ENCODE results near the gene TMEM117. TPM values are rescaled to one million over a fixed set of nuclear protein-coding genes. Genes with fewer than 3 reads are reported as not detected.

TMEM117 gene
- total and polyA plus RNA-seq, 10 of the 15 experiments (the other 5 are each of a cell fraction or from before 2014, with no cell fraction given): 3.1 to 8.2 (median 6.1) TPM

DNA sequence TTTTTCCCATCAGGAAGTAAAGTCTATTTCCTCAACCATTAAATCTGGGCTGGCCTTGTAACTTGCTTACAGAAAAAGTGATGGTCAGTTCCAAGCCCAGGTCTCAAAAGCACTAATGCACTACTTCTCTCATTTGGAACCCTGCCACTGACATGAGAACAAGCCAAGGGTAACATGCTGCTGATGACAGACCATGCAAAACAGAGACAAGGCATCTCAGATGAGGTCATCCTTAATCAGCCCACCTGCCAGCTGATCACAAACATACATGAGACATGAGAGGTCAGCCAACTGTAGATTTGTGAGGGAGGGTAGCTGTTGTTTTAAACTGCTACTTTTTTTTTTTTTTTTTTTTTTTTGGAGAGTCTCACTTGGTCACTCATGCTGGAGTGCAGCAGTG is 45.9 kb upstream of the TMEM117 start (continued):
- TF ChIP-seq, protein P1, sequence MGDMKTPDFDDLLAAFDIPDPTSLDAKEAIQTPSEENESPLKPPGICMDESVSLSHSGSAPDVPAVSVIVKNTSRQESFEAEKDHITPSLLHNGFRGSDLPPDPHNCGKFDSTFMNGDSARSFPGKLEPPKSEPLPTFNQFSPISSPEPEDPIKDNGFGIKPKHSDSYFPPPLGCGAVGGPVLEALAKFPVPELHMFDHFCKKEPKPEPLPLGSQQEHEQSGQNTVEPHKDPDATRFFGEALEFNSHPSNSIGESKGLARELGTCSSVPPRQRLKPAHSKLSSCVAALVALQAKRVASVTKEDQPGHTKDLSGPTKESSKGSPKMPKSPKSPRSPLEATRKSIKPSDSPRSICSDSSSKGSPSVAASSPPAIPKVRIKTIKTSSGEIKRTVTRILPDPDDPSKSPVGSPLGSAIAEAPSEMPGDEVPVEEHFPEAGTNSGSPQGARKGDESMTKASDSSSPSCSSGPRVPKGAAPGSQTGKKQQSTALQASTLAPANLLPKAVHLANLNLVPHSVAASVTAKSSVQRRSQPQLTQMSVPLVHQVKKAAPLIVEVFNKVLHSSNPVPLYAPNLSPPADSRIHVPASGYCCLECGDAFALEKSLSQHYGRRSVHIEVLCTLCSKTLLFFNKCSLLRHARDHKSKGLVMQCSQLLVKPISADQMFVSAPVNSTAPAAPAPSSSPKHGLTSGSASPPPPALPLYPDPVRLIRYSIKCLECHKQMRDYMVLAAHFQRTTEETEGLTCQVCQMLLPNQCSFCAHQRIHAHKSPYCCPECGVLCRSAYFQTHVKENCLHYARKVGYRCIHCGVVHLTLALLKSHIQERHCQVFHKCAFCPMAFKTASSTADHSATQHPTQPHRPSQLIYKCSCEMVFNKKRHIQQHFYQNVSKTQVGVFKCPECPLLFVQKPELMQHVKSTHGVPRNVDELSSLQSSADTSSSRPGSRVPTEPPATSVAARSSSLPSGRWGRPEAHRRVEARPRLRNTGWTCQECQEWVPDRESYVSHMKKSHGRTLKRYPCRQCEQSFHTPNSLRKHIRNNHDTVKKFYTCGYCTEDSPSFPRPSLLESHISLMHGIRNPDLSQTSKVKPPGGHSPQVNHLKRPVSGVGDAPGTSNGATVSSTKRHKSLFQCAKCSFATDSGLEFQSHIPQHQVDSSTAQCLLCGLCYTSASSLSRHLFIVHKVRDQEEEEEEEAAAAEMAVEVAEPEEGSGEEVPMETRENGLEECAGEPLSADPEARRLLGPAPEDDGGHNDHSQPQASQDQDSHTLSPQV (IDR thresholded peaks at IDR 0.05): no peak
- no peak for TF ChIP-seq GABPA (IDR thresholded peaks at IDR 0.05; ENCODE audit: low read depth)
- TF ChIP-seq, protein P2, sequence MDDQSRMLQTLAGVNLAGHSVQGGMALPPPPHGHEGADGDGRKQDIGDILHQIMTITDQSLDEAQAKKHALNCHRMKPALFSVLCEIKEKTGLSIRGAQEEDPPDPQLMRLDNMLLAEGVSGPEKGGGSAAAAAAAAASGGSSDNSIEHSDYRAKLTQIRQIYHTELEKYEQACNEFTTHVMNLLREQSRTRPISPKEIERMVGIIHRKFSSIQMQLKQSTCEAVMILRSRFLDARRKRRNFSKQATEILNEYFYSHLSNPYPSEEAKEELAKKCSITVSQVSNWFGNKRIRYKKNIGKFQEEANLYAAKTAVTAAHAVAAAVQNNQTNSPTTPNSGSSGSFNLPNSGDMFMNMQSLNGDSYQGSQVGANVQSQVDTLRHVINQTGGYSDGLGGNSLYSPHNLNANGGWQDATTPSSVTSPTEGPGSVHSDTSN (IDR thresholded peaks at IDR 0.05; ENCODE audit: insufficient replicate concordance, low read depth, low read length): no peak
- TF ChIP-seq ZNF384 (IDR thresholded peaks at IDR 0.05; ENCODE audit: borderline replicate concordance, low read depth, low read length): no peak
- TF ChIP-seq, protein P3, sequence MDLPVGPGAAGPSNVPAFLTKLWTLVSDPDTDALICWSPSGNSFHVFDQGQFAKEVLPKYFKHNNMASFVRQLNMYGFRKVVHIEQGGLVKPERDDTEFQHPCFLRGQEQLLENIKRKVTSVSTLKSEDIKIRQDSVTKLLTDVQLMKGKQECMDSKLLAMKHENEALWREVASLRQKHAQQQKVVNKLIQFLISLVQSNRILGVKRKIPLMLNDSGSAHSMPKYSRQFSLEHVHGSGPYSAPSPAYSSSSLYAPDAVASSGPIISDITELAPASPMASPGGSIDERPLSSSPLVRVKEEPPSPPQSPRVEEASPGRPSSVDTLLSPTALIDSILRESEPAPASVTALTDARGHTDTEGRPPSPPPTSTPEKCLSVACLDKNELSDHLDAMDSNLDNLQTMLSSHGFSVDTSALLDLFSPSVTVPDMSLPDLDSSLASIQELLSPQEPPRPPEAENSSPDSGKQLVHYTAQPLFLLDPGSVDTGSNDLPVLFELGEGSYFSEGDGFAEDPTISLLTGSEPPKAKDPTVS (IDR thresholded peaks at IDR 0.05; ENCODE audit: low read depth, low read length): no peak
- TF ChIP-seq, protein P4, sequence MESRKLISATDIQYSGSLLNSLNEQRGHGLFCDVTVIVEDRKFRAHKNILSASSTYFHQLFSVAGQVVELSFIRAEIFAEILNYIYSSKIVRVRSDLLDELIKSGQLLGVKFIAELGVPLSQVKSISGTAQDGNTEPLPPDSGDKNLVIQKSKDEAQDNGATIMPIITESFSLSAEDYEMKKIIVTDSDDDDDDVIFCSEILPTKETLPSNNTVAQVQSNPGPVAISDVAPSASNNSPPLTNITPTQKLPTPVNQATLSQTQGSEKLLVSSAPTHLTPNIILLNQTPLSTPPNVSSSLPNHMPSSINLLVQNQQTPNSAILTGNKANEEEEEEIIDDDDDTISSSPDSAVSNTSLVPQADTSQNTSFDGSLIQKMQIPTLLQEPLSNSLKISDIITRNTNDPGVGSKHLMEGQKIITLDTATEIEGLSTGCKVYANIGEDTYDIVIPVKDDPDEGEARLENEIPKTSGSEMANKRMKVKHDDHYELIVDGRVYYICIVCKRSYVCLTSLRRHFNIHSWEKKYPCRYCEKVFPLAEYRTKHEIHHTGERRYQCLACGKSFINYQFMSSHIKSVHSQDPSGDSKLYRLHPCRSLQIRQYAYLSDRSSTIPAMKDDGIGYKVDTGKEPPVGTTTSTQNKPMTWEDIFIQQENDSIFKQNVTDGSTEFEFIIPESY (IDR thresholded peaks at IDR 0.05): no peak
